DMS53 (cell line): Measurements from ENCODE around the gene TMEM35B.
"Not testable (repeated sequence)": the region's sequence is repeated elsewhere in the genome, so short reads cannot be mapped to it uniquely, and the experiment has no call there.

ENCODE experiments used
- DNase-seq: peaks from one replicate; lab custom pipeline; 2025; lab: John Stamatoyannopoulos, UW

Gene TMEM35B

GRCh38 chr1:34984793-34985608 lies at the start of gene TMEM35B:
Gene TMEM35B (minus strand): TSS chr1:34985347. CDS start chr1:34985305, 42 bp downstream.
- peak; percentile 72 for DNase-seq

GRCh38 chr1:35033346-35033745 lies 48.2 kb upstream of the TMEM35B start:
- DNase-seq, result no peak

- DNase-seq, result peak; percentile 31
These were observed 47.2 kb upstream of the TMEM35B start for GRCh38 chr1:35032384-35032739.

DNA sequence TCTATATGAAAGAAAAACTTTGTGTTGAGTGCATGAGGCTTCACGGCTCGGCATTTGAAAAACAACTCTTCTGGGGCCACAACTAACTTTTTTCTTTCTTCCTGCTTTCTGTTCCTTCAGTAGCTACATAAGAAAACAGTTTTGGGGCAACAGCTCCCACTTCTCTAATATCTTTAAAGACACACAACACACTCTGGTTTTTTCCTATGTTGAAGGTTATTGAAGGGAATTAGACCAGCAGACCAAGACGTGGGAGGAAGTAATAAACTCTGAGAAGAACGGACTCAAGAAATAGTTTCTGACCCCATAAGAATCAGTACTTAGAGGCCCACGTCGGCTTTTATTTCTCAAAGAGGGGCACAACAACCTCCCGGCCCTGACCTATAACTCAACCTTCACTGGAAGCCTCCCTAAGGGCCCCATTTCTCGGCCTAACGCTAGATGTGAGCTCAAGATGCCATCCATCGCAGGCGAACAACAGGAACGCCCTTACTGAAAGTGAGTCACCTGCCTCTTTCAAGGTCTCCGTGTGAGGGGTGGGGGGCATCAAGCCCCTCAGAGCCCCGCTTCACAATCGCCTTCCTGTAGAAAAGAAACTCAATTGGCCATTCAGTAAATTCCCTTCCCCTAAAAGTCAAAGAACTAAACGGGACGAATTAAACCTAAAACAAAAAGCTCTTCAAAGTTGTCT lies 45.8 kb upstream of the TMEM35B start:
- peak; percentile 52 for DNase-seq

DNA sequence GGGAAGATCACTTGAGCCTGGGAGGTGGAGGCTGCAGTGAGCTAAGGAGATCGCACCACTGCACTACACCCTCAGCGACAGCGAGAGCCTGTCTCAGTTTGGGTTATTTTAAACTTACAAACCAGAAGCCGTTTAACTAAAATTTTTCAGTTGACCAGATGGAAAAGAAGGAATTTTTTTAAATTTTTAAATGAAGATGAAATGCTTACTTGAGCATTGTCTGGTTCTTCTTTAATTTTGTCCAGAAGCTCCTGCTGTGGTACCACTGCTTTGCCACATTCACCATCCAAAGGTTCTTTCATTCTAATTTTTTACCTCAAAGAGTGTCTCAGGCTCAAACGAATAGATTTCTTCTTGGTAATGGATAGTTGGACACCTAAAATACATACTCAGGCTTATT lies 45.2 kb upstream of the TMEM35B start:
- no peak for DNase-seq

DNA sequence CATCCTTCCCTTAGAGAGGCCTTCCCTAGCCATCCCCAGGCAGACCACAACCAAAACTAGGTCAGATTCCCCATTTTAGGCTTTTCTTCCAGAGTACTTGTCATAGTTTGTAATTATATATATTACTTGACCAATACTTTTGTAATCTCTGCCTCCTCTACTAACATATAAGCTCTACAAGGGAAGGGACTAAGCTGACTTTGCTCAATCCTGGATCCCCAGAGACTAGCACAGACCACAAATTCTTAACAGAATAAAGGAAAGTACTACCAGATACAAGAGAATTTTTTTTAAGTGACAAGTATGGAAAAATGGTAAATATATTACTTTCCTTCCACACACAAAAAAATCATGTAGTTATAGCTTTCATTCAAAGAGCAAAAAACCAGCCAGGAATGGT lies 44.6 kb upstream of the TMEM35B start:
- DNase-seq, result no peak

DNA sequence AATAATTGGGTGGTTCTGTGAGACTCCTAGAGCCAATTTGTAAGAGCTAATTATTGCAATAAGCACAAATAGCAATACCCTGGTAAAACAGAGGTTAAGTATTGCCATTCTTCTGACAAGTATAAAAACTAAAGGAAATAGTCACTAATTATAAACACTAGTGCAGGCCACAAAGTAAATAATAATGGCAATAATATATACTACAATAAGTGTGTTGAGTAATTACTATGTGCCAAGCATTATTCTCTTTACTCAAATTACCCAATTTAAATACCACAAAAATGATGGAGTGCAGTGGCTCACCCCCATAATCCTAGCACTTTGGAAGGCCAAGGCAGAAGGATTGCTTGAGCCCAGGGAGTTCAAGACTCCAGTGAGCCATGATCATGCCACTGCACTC lies 31.3 kb upstream of the TMEM35B start:
- no peak for DNase-seq

- DNase-seq, result no peak
These were observed 29.3 kb upstream of the TMEM35B start for GRCh38 chr1:35014486-35014885.

DNA sequence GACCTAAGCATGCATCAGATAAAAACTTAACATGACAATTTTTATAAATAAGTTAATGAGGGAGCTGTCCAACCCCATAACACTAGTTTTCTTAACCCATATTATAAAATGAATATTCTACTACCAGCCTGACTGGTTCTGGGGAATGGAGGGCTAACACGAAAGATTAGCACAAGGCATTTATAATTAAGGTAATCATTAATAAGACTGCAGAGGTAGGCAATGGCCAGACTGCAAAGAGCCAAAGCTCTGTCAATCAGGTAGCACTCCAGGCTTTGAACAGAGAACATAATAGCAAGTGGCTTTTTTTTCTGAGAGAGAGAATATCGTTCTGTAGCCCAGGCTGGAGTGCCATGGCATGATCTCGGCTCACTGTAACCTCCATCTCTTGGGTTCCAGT lies 20.6 kb upstream of the TMEM35B start:
- no peak for DNase-seq

GRCh38 chr1:35001743-35002142 lies 16.6 kb upstream of the TMEM35B start:
- DNase-seq, result no peak

DNA sequence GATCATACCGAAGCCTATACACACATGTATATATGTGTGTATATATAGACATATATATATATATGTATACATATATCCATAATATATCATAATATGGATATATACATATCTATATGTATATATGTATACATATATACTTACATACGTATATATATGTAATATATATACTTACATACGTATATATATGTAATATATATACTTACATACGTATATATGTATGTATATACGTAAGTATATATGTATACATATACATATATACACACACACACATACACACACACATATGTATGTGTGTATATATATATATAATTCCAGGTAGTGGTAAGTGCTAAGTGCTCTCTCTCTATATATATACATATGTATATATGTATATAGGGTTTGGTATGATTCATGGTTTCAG lies 9.7 kb upstream of the TMEM35B start:
- DNase-seq, result no peak

GRCh38 chr1:34988581-34988980 lies 3.4 kb upstream of the TMEM35B start:
- no peak for DNase-seq

DNA sequence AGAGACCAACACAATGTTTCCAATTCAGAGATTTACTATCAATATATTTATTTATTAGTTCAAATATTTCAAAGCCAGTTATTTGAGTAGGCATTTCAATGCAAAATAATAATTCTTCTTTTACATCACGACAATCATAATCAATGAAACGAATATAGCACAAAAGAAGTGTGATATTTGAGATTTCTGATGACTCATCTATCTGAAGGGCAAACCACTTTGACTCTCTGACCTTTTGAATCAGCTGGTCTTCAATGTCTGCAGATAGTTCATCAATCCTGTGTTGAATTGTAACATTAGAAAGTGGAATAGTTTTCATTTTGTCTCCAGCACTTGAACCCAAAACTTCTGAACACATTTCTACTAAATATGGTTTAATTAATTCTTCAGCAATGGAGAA lies 3.0 kb upstream of the TMEM35B start:
- DNase-seq, result no peak

- DNase-seq, result no peak
These were observed 1.9 kb upstream of the TMEM35B start for GRCh38 chr1:34987018-34987417.

GRCh38 chr1:34985609-34985904 lies 410 bp upstream of the TMEM35B start:
- not testable (repeated sequence) for DNase-seq

- peak; percentile 60 for DNase-seq
These were observed 733 bp downstream of the TMEM35B start for GRCh38 chr1:34984435-34984792.

DNA sequence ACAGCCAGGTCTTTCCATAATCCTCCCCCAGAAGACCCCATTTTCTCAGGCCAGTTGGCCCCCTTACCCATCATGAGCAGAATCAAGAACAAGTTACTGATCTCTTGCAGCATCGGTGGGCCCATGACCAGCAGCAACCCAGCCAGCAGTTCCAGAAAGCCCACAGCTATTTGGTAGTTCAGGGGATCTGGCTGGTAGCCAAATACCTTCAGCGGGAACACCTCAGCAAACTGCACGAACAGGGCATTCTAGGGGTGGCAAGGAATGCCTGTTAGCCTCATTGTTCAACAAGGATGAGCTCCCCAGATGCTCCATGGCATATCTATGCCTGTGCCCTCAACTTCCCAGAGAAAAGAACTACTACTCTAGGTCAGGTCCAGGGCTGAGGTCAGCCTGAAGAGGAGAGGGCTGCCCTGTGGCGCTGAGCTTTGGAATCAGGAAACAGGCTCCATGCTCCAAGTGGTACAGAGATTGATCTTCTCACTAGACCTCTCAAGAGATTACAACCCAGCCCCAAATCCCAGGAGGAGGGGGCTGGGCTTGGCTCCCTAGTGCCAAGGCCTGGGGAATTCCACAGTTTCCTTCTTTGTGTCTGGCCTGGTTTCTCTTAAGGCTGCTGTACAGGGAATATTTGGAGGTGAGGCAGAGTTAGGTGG lies 1.3 kb downstream of the TMEM35B start:
- no peak for DNase-seq

DNA sequence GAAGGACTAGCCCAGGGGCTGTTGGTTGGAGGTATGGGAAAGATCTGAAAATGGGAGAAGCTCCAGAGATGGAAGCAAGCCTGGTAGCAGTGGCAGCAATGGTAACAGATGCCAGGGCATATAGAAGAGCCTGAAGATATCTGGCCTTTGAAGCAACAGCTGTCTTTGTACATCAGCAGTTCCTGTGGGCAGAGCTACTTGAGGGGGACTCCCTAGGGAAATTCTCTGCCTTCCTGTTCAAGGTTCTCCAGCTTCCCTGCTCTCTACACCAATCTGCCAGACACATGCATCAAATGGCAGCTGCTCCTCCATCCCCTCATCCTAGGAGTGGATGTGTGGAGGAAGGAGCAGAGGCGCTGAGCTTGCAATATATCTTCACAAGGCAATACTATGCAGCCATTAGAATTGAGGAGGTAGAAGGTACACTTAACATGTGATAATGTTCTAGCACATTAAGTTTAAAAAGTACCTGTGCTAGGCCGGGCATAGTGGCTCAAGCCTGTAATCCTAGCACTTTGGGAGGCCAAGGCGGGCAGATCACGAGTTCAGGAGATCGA lies 2.2 kb downstream of the TMEM35B start:
- no peak for DNase-seq

DNA sequence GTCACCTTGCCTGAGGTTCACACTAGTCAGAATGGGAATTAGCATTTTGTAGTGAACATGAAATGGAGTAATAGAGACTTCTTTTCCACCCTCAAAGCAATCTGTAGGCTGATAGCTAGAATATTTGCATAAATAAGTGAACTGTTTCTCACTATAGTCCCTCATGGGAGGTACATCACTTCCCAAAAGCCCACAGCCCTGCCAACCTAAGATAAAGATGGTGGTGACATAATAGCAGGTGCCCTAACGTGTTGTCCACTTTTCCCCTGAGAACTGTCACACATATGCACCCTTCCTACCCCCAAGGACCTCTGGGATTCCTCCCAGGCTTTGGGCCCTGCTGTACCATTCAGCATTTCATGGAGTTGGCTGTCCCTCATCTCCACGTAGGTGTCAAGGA lies 4.4 kb downstream of the TMEM35B start:
- DNase-seq, result no peak

DNA sequence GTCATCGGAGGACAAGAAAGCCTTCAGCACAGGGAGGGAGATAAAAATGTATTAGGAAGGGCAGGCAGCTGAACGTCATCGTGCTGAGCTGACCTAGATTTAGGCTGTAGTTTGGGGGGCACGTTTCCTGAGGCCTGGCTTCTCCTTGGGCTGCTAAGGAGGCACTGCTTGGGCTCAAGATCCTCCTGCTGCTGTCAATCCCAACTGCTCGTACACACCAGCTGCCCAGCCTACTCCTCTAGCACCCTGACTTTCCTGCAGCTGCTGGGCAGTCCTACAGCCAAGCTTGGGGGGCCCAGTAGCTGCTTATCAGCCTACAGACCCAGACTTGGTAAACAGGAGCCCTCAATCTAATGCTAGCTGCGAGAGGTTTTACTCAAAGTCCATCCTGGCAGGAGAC lies 6.2 kb downstream of the TMEM35B start:
- DNase-seq, result no peak

- DNase-seq, result no peak
These were observed 7.3 kb downstream of the TMEM35B start for GRCh38 chr1:34977858-34978257.

DNA sequence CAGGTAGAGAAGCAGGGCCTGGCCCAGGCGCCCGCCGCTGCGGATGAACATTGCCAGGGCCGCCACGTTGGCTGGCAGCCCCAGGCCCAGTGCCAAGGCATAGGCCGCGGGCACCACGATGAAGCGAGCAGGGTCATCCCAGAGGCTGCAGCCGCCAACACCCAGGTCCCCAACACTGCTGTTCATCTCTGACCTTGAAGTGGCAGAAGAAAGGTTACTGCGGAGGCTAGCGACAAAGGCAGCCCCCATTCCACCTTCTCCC lies 8.0 kb downstream of the TMEM35B start:
- DNase-seq, result no peak
